Measurements from ENCODE around the gene ABR. TPM values are rescaled to one million over a fixed set of nuclear protein-coding genes. Genes with fewer than 3 reads are reported as not detected.

Gene ABR
- total and polyA plus RNA-seq, 2 of the 13 experiments (the other 11 are each of a cell fraction or from before 2014, with no cell fraction given): 12.4 to 40.4 TPM

DNA sequence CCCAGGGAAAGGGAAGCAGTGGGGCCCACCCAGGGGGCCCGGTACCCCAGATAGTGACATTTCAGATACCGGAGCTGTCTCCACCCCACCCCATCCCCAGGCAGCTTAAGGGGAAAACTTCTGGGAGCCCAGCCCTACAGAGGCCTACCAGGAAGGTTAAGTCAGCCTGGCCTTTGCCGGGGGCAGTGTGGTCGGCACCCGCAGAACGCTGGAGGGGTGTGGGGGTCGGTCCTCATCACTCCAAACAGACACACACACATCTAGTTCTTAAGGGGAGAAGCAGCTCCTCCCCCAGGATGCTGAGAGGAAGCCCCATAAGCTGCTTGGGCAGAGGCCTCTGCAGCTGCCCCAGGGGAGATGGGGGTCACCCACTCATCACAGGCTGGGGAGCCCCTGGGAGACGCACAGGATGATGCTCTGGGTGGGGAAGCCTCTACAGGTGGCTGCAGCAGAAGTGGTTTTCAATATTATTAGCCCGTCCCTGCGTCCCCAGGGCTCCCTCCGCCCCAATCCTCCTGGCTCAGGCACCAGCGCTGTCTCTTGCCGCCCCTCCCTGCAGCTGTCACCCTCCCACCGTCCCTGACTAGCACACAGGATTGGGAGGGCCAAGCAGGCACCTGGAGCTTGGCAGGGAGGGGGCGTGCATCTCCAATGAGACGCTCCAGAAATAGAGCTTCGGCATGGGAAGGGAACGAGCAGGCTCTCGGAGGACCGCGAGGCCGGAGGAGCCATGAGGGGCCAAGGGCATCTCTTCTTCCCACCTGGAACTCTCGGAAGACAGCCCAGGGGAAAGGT is 1.4 kb upstream of the ABR start:
- Histone ChIP-seq H3K9me3 (ENCODE audit: low read length) (no peaks in the 10 kb centered on the region), H3K27ac (ENCODE audit: extremely low read length, insufficient read depth, low read length) (no peak overlapping the region), H3K4me1 (ENCODE audit: insufficient read depth, low read length) (no peaks in the 10 kb centered on the region), H3K36me3 (replicated peaks in 1 of 2; ENCODE audit: control insufficient read depth in 1 of 2, insufficient read depth in 2 of 2, low read length in 2 of 2) (no peaks in the 10 kb centered on the region), H3K4me3 (replicated peaks in 1 of 3; ENCODE audit: insufficient read depth in 1 of 3, low read depth in 2 of 3, low read length in 3 of 3) (no peak overlapping the region), H4K20me1 (ENCODE audit: insufficient read depth, low read length) (no peaks in the 10 kb centered on the region), H3K27me3 (ENCODE audit: control insufficient read depth in 1 of 2, insufficient read depth in 2 of 2, low read length in 2 of 2) (peaks cover 17 to 77% of the 10 kb centered on the region in 2 experiments), H2AFZ (ENCODE audit: low read length) (no peak overlapping the region), H3K9ac (ENCODE audit: insufficient read depth, low read depth, low read length) (no peak overlapping the region), H3K79me2 (ENCODE audit: insufficient read depth, low read length) (no peaks in the 10 kb centered on the region), H3K4me2 (ENCODE audit: low read depth, low read length) (no peak overlapping the region)
- ATAC-seq (peak; percentile 23; the same call in 2 of the 3 replicates), DNase-seq (ENCODE audit: low spot score) (no peak), FAIRE-seq (no peak)
- POLR2A ChIA-PET: interaction anchor here (1.0 kb wide), 1 partner anchor 66 kb away, joined by 3 read pairs; no protein-coding TSS in a partner anchor
- no TSS peak for BruUV-seq (replicated peaks)
- in situ Hi-C loops (cut with HindIII; ENCODE audit: extremely low pct_ligation_motif_present, low pct_unique_long_range_greater_than_20kb): no loop called here
- intact Hi-C loops (cut with micrococcal nuclease; ENCODE audit: unreplicated experiment): no loop called here
- WGBS (ENCODE audit: low lambda C conversion rate): 13% methylated on average over 13 of the region's 23 CpGs
- CTCF ChIA-PET (ENCODE audit: low intra/inter-chr PET ratio, low total read pairs): no interaction called here
- TF ChIP-seq ATAD3A (CRISPR knock-in tag; IDR thresholded peaks at IDR 0.05): no peak
- TF ChIP-seq MTF2 (CRISPR knock-in tag; IDR thresholded peaks at IDR 0.05; ENCODE audit: borderline replicate concordance): no peak
- no peak for TF ChIP-seq ZBTB40 (IDR thresholded peaks at IDR 0.05)
- no peak for TF ChIP-seq ZBTB40 (CRISPR knock-in tag; IDR thresholded peaks at IDR 0.05)
- TF ChIP-seq TP53 (CRISPR knock-in tag; conservative IDR thresholded peaks at IDR 0.05): no peak
- TF ChIP-seq MED13 (CRISPR knock-in tag; IDR thresholded peaks at IDR 0.05): no peak
- TF ChIP-seq CHCHD3 (CRISPR knock-in tag; IDR thresholded peaks at IDR 0.05): no peak
- no peak for TF ChIP-seq MBNL3 (CRISPR knock-in tag; conservative IDR thresholded peaks at IDR 0.05)
- TF ChIP-seq KDM6A (CRISPR knock-in tag; IDR thresholded peaks at IDR 0.05; ENCODE audit: low read depth): no peak
- TF ChIP-seq CCDC6 (CRISPR knock-in tag; IDR thresholded peaks at IDR 0.05): no peak
- no peak for TF ChIP-seq ZNF782 (CRISPR knock-in tag; IDR thresholded peaks at IDR 0.05; ENCODE audit: borderline replicate concordance)
- no peak for TF ChIP-seq THAP8 (CRISPR knock-in tag; IDR thresholded peaks at IDR 0.05; ENCODE audit: borderline replicate concordance)
- TF ChIP-seq, protein P1, sequence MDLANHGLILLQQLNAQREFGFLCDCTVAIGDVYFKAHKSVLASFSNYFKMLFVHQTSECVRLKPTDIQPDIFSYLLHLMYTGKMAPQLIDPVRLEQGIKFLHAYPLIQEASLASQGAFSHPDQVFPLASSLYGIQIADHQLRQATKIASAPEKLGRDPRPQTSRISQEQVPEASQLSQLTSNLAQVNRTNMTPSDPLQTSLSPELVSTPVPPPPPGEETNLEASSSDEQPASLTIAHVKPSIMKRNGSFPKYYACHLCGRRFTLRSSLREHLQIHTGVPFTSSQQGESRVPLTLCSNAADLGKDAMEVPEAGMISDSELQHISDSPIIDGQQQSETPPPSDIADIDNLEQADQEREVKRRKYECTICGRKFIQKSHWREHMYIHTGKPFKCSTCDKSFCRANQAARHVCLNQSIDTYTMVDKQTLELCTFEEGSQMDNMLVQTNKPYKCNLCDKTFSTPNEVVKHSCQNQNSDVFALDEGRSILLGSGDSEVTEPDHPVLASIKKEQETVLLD (CRISPR knock-in tag; IDR thresholded peaks at IDR 0.05; ENCODE audit: low read depth): no peak
